ENCODE data around the gene PLCE1.

The PLCE1 gene

GRCh38 chr10:94035982-94036765, 42.4 kb downstream of the PLCE1 start:
- H3K36me3 ChIP-seq, result no peaks in the 10 kb centered on the region
- H3K4me3 ChIP-seq (ENCODE audit: low read depth, low read length), result no peak overlapping the region
- no peaks in the 10 kb centered on the region for H3K27me3 ChIP-seq
- no peak for DNase-seq
- H3K9me3 ChIP-seq, result no peaks in the 10 kb centered on the region
- no peaks in the 10 kb centered on the region for H3K4me1 ChIP-seq
- TF ChIP-seq CTCF (IDR thresholded peaks at IDR 0.05; ENCODE audit: low read depth, low read length), result no peak

- H3K27me3 ChIP-seq, result no peaks in the 10 kb centered on the region
- H3K36me3 ChIP-seq, result no peaks in the 10 kb centered on the region
- no peaks in the 10 kb centered on the region for H3K4me1 ChIP-seq
- no peak for TF ChIP-seq CTCF (IDR thresholded peaks at IDR 0.05; ENCODE audit: low read depth, low read length)
- DNase-seq, result no peak
- H3K9me3 ChIP-seq, result no peaks in the 10 kb centered on the region
- no peak overlapping the region for H3K4me3 ChIP-seq (ENCODE audit: low read depth, low read length)
These were observed 43.0 kb downstream of the PLCE1 start for GRCh38 chr10:94036766-94037033.

GRCh38 chr10:94037286-94037685, 43.6 kb downstream of the PLCE1 start:
- Histone ChIP-seq H3K9me3 (no peaks in the 10 kb centered on the region), H3K27me3 (no peaks in the 10 kb centered on the region), H3K4me1 (no peaks in the 10 kb centered on the region), H3K4me3 (ENCODE audit: low read depth, low read length) (no peak overlapping the region), H3K36me3 (no peaks in the 10 kb centered on the region)
- no peak for DNase-seq
- no peak for TF ChIP-seq CTCF (IDR thresholded peaks at IDR 0.05; ENCODE audit: low read depth, low read length)

- DNase-seq, result no peak
- H3K9me3 ChIP-seq, result no peaks in the 10 kb centered on the region
- H3K36me3 ChIP-seq, result no peaks in the 10 kb centered on the region
- H3K27me3 ChIP-seq, result no peaks in the 10 kb centered on the region
- TF ChIP-seq CTCF (IDR thresholded peaks at IDR 0.05; ENCODE audit: low read depth, low read length), result no peak
- no peaks in the 10 kb centered on the region for H3K4me1 ChIP-seq
- no peak overlapping the region for H3K4me3 ChIP-seq (ENCODE audit: low read depth, low read length)
These were observed 44.3 kb downstream of the PLCE1 start for GRCh38 chr10:94038024-94038423.

GRCh38 chr10:94041206-94041605, 47.5 kb downstream of the PLCE1 start:
- no peak for TF ChIP-seq CTCF (IDR thresholded peaks at IDR 0.05; ENCODE audit: low read depth, low read length)
- no peak overlapping the region for H3K4me3 ChIP-seq (ENCODE audit: low read depth, low read length)
- no peaks in the 10 kb centered on the region for H3K9me3 ChIP-seq
- no peak for DNase-seq
- H3K36me3 ChIP-seq, result no peaks in the 10 kb centered on the region
- H3K27me3 ChIP-seq, result no peaks in the 10 kb centered on the region
- no peaks in the 10 kb centered on the region for H3K4me1 ChIP-seq

GRCh38 chr10:94042001-94042833, 48.5 kb downstream of the PLCE1 start:
- no peaks in the 10 kb centered on the region for H3K36me3 ChIP-seq
- no peaks in the 10 kb centered on the region for H3K27me3 ChIP-seq
- H3K4me3 ChIP-seq (ENCODE audit: low read depth, low read length), result no peak overlapping the region
- TF ChIP-seq CTCF (IDR thresholded peaks at IDR 0.05; ENCODE audit: low read depth, low read length), result no peak
- no peak for DNase-seq
- no peaks in the 10 kb centered on the region for H3K9me3 ChIP-seq
- no peaks in the 10 kb centered on the region for H3K4me1 ChIP-seq

Measured in BE2C (cell line).